Activated T-cell treated with anti-CD3 and anti-CD28 coated beads, Interleukin-2, amount 50 U/mL, for 72 hours (primary cell): ENCODE measurements around the gene SMIM3. TPM values are rescaled to one million over a fixed set of nuclear protein-coding genes. Genes with fewer than 3 reads are reported as not detected.
A peak's percentile ranks its signal among the peaks of the same experiment; 100 is the strongest.

Source experiments
- ATAC-seq, 2 donors: fragments of 150-1000 bp; cut with Tn5 transposase; replicated peaks in 1 of 2; 2 replicates each; pipeline ENCODE4 v1.10.0; 2021; ENCODE audit warnings: moderate library complexity in 2 of 2, mild to moderate bottlenecking in 1 of 2
- DNase-seq, 2 donors: peaks; one replicate each; pipeline ENCODE4 v3.0.0; 2021 to 2022; ENCODE audit warnings: mixed read lengths in 1 of 2
- H3K27ac Mint-ChIP-seq: one replicate; pipeline ENCODE4 v1.8.0; 2022; ENCODE audit warnings: mild to moderate bottlenecking, moderate library complexity, mixed read lengths
- H3K27me3 Mint-ChIP-seq: one replicate; pipeline ENCODE4 v1.8.0; 2022; ENCODE audit warnings: low read depth, mixed read lengths
- H3K36me3 Mint-ChIP-seq, 2 donors: one replicate each; pipeline ENCODE4 v1.8.0; 2022; ENCODE audit warnings: mixed read lengths in 2 of 2, mild to moderate bottlenecking in 1 of 2; ENCODE audit not compliant: insufficient read depth in 2 of 2
- H3K4me1 Mint-ChIP-seq: one replicate; pipeline ENCODE4 v1.8.0; 2022; ENCODE audit warnings: low read depth, mixed read lengths
- H3K4me3 Mint-ChIP-seq, 2 donors: one replicate each; pipeline ENCODE4 v1.8.0; 2022; ENCODE audit warnings: mild to moderate bottlenecking in 2 of 2, mixed read lengths in 2 of 2, moderate library complexity in 2 of 2
- H3K9me3 Mint-ChIP-seq, 2 donors: one replicate each; pipeline ENCODE4 v1.8.0; 2022; ENCODE audit warnings: mixed read lengths in 2 of 2
- total RNA-seq, 2 donors: library from RNA; stranded (reverse); gene quantifications; one replicate each; pipeline ENCODE4 v1.2.3, GENCODE V29; 2022

The SMIM3 gene
- total RNA-seq, 2 donors from 2014 or later, result 24.7 to 38.0 TPM

DNA sequence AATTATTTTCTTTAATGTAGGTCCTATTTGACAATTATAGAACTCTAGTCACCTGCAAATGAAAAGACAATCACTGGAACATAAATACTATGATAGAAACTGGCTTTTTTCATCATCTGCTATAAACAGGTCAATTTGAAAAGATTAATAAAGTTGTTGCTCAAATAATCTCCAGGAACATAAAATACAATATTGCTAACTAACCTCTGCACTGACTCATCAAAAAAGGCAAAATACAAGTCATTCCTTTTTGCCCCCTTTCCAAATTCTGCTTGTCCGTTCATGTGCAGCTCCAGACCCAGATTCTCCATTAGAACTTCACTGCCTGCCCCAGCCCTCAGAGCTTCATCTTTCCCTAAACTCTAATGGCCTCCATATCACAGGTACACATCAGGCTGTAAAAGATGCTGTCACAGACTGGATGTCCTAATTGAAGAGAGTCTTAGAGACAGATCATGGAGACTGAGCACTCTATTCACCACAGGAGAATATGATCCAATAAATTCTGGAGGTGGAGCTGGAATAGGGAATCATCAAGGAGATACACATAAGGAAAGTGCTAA is 21.4 kb upstream of the SMIM3 start:
- peak overlapping the region in 1 of 2 donors; percentile 82 for H3K4me3 Mint-ChIP-seq
- H3K27me3 Mint-ChIP-seq, result no peaks in the 10 kb centered on the region
- H3K9me3 Mint-ChIP-seq, result no peaks in the 10 kb centered on the region
- no peak for ATAC-seq
- peak overlapping the region; percentile 81 for H3K27ac Mint-ChIP-seq
- peaks cover 55% of the 10 kb centered on the region for H3K4me1 Mint-ChIP-seq
- peaks cover 15 to 34% of the 10 kb centered on the region in 2 donors for H3K36me3 Mint-ChIP-seq
- DNase-seq, result no peak

DNA sequence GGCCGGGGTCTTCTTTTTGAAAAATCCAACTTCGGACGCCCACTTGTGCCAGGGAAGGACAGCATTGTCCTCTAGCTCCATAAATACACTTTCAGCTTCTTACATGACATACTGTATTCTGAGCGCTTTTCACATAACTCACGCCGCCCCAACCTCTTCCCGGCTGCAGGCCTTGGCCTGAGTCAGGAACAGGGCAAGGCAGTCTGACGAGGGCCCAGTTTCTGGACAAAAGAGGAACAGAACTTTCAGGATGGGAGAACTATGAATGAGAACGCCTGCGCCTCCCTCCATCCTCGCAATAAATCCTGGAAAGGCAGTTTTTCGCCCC is 20.4 kb upstream of the SMIM3 start:
- H3K27ac Mint-ChIP-seq, result no peak overlapping the region
- H3K4me3 Mint-ChIP-seq, result no peak overlapping the region
- H3K36me3 Mint-ChIP-seq, result peaks cover 15 to 27% of the 10 kb centered on the region in 2 donors
- ATAC-seq (peak; percentile 8 to 23), DNase-seq (peak in 1 of 2 donors; percentile 15)
- H3K9me3 Mint-ChIP-seq, result no peaks in the 10 kb centered on the region
- H3K4me1 Mint-ChIP-seq, result peaks cover 45% of the 10 kb centered on the region
- H3K27me3 Mint-ChIP-seq, result no peaks in the 10 kb centered on the region

DNA sequence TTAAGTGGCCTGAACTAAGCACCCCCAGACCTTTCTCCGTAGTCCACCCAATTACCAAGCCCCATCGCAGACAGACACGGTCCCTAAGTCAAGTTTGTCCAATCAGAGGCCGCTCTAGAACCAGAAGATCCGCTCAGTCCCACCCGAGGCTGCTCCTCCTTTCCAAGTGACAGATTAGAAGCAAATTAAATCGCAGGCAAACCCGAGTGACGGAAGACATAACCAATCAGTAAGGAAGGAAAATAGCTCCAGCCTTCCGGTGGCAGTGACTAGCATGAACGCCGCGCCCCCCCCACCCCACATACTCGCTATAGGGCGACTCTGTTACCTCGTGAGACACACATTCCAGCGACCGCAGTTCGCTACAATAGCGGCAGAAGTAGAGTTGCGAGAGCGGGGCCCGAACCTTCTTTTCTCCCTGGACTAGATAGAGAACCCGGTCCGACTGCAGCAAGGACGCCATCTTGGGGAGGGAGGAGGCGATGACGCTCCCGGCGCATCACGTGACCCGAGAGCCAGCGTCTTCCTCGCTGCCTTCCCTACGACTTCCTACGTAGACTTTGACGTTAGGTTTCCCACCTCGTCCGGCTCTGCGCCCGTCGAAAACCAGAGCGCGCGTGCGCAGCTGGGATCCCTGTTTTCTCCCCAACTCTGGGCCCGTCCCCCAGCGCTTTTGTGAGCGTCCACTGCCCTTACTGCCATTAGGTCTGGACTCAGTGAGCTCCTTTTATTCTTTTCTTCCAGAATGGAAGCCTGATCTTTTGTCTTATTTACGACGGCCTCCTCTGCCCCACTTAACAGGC is 19.8 kb upstream of the SMIM3 start, which contains the start of gene DCTN4:
TSS of gene DCTN4 (minus strand) at position 487 of the 803 bp plus-strand sequence. CDS start at position 463, 24 bp downstream.
- Mint-ChIP-seq H3K27ac (no peak within 1 kb of the TSS), H3K36me3 (peaks cover 13 to 23% of the 10 kb centered on the region in 2 donors), H3K9me3 (no peaks in the 10 kb centered on the region), H3K4me3 (no peak within 1 kb of the TSS), H3K27me3 (no peaks in the 10 kb centered on the region), H3K4me1 (peaks cover 44% of the 10 kb centered on the region)
- DNase-seq, result peak; percentile 92 to 94
- ATAC-seq, result peak; percentile 95

DNA sequence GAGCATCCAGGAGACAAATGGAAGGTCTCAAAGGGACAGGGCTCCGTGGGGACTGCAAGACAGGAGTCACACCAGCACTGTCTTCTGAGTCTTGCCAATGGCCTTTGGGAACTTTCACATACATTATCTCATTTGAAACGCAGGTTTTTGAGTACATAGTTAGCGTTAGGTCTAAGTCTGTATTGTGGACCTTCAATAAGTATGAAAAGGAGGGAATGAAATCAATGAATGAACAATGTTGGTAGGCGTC is 19.3 kb upstream of the SMIM3 start:
- Mint-ChIP-seq H3K4me3 (no peak overlapping the region), H3K27ac (no peak overlapping the region), H3K36me3 (peaks cover 13 to 22% of the 10 kb centered on the region in 2 donors), H3K9me3 (no peaks in the 10 kb centered on the region), H3K27me3 (no peaks in the 10 kb centered on the region), H3K4me1 (peaks cover 39% of the 10 kb centered on the region)
- ATAC-seq (no peak), DNase-seq (no peak)

DNA sequence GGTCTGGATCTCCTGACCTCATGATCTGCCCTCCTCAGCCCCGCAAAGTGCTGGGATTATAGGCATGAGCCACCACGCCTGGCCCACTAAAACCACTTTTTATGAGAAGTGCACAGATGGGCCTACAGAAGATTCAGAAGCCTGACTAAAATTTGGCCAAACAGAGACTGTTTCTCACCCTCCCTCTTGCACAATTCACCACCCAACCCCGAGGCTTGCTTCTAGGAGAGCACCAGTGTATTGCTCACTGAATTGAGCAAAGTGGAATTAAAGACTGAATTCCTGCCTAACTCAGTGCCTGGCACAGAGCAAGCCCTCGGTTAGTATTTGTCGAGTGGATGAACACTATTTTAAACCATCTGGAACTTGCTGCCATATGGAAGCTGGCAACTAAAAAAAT is 16.3 kb upstream of the SMIM3 start:
- H3K36me3 Mint-ChIP-seq, result peaks cover 2 to 5% of the 10 kb centered on the region in 2 donors
- no peak overlapping the region for H3K4me3 Mint-ChIP-seq
- H3K27me3 Mint-ChIP-seq, result no peaks in the 10 kb centered on the region
- peak overlapping the region; percentile 47 for H3K27ac Mint-ChIP-seq
- no peak for ATAC-seq
- H3K4me1 Mint-ChIP-seq, result peaks cover 19% of the 10 kb centered on the region
- no peak for DNase-seq
- peaks cover 1 to 4% of the 10 kb centered on the region in 2 donors for H3K9me3 Mint-ChIP-seq

DNA sequence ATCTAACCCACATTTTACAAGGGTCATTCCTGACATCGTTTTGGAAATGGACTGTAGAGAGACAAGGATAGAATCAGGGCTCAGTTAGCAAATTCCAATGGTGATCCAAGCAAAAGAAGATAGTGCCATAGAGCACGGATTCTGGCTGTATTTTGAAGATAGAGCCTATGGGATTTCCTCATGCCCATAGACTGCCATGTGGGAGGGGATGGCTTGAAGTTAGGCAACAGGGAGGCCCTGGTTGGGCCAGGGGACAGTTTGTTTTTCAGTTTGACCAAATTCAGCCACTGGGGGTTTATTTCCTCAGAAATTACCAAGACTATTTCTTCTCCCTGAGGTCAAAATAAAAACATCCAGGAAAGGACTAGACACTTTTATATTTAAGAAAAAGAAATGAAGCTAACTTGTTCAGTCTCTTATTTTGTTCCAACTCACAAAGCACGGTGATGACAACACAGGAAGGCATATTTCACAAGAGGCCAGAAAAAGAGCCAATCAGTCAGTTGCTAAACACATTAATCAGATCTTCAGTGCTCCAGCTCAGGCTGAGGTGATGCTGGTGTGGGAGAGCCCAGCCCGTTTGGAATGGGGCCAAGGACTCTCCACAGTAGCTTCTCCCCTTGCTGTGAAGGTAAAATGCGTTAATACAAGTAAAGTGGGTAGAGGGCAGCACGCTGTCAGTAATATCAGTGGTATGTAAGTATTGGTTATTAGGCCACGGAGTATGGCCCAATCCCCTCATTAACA is 15.4 kb upstream of the SMIM3 start:
- Mint-ChIP-seq H3K9me3 (peaks cover 1 to 4% of the 10 kb centered on the region in 2 donors), H3K27me3 (no peaks in the 10 kb centered on the region), H3K4me3 (no peak overlapping the region), H3K4me1 (peaks cover 12% of the 10 kb centered on the region), H3K36me3 (peaks cover 1 to 3% of the 10 kb centered on the region in 2 donors), H3K27ac (no peak overlapping the region)
- ATAC-seq (no peak), DNase-seq (no peak)

DNA sequence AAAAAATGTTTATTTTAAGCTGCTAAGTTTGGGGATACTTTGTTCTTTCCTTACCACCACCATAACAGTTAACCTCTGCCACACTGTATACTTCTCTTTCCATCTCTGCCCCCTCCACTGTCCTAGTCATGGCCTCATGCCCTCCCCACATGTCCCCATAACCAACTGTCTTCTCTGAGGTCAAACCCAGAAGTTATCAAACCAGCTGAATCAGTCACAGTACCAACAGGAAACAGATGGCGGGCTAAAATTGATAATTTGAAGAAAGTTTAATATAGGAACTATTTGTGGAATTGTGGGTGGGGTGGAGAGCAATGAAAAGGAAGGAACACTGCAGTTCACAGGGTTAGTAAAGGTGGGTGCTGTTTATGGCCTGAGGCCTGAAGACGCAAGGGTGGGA is 14.0 kb upstream of the SMIM3 start:
- no peaks in the 10 kb centered on the region for H3K27me3 Mint-ChIP-seq
- H3K4me3 Mint-ChIP-seq, result no peak overlapping the region
- H3K4me1 Mint-ChIP-seq, result peaks cover 5% of the 10 kb centered on the region
- no peak for ATAC-seq
- peaks cover 1 to 4% of the 10 kb centered on the region in 2 donors for H3K9me3 Mint-ChIP-seq
- no peak overlapping the region for H3K27ac Mint-ChIP-seq
- H3K36me3 Mint-ChIP-seq, result peaks cover 1% of the 10 kb centered on the region in 2 donors
- DNase-seq, result no peak

DNA sequence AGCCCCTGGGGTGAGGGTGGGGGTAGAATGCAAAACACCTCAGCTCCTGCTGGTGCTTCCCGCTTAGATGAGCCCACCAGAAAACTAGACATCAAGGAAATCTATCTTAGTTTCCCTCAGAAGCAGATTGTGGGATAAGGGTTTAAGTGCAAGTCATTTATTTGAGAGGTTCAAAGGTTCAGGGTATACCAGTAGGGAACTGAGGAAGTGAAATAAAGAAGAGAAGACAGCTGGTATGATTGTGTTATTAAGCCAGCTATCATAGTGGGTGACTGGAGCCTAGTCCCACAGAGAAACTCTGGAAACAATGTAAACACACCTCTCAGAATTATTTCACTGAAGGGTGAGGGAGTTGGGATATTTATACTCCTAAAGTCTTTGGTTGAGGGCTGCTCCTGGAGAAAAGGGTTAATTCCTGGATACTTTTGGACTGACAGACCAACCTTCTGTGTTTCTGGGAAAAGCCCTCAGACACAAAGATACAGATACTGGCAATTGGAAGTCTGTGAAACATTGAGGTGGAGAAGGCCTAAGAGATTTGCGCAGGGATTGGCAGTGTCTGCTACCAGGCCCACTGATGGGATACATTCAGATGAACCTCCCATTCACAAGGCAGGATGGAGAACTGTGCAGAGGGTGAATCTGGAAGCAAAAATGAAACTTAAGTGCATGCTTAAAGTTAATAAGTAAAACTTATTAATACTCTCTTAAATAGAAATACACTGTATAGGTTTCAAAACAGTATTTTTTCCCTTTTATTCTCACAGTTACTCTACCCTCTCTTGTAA is 13.4 kb upstream of the SMIM3 start:
- Mint-ChIP-seq H3K27me3 (no peaks in the 10 kb centered on the region), H3K36me3 (peaks cover 1% of the 10 kb centered on the region in 2 donors), H3K27ac (no peak overlapping the region), H3K4me1 (peaks cover 5% of the 10 kb centered on the region), H3K9me3 (peaks cover 1 to 4% of the 10 kb centered on the region in 2 donors), H3K4me3 (no peak overlapping the region)
- ATAC-seq (no peak), DNase-seq (no peak)

DNA sequence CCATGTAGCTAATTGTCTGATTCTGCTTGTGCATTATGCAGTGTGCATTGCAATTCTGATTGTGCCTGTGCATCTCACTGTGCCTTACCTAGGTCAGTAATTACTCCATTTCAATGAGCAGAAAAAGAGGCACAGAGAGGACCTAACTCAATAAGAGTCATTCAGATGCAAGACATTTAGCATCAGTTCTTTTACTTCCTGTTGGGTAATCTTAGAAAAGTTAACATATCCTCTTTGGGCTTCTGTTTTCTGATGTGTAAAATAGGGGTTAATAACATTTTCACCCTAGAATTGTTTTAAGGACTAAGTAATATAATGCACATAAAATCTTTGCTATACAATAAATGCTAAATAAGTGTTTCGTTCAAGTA is 12.8 kb upstream of the SMIM3 start:
- H3K4me1 Mint-ChIP-seq, result peaks cover 5% of the 10 kb centered on the region
- no peak for ATAC-seq
- H3K9me3 Mint-ChIP-seq, result peaks cover 1 to 4% of the 10 kb centered on the region in 2 donors
- H3K36me3 Mint-ChIP-seq, result peaks cover 1% of the 10 kb centered on the region in 2 donors
- H3K27me3 Mint-ChIP-seq, result no peaks in the 10 kb centered on the region
- H3K4me3 Mint-ChIP-seq, result no peak overlapping the region
- DNase-seq, result no peak
- H3K27ac Mint-ChIP-seq, result no peak overlapping the region

DNA sequence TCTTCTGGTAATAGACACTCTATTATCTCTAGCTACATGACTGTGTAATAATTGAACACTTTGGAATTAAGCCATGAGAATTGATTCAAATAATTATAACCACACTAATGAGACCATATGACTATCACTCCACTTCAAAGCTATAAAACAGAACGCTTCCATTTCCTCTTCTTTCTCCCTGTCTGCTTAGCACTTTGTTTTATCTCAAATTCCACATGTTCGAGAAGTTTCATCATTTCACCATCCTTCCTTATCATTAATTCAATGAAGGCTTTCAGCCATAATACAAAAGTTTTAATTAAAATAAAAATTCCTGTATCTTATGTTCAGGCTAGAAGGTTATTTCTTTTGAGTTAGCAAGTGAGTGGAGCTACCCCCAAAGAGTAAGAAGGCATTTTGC is 12.3 kb upstream of the SMIM3 start:
- peaks cover 5% of the 10 kb centered on the region for H3K4me1 Mint-ChIP-seq
- H3K4me3 Mint-ChIP-seq, result no peak overlapping the region
- H3K27ac Mint-ChIP-seq, result no peak overlapping the region
- DNase-seq (no peak), ATAC-seq (no peak)
- peaks cover 1% of the 10 kb centered on the region in 2 donors for H3K36me3 Mint-ChIP-seq
- no peaks in the 10 kb centered on the region for H3K27me3 Mint-ChIP-seq
- H3K9me3 Mint-ChIP-seq, result peaks cover 1 to 4% of the 10 kb centered on the region in 2 donors

DNA sequence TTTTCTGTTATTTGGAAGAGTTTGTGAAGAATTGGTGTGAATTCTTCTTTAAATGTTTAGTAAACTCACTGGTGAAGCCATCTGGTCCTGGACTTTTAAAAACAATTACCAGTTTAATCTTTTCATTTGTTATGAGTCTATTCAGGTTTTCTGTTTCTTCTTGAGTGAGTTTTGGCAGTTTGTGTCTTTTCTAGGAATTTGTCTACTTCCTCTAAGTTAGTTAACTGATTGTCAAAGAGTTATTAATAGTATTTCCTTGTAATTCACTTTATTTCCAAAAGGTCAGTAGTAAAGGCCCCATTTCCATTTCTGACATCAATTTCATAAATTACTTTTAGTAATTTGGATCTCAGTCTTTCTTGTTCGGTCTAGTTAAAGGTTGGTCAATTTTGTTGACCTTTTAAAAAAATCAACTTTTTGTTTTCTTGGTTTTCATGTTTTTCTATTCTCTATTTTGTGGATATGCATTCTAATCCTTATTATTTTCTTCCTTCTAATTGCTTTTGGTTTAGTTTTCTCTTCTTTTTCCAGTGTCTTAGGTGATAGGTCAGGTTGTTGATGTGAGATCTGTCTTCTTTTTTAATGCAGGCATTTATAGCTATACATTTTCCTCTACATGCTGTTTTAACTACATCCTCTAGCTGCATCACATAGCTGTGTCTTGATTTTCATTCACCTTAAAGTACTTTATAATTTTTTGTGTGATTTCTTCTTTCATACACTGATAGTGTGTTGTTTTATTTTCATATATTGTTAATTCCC is 7.3 kb upstream of the SMIM3 start:
- ATAC-seq (no peak), DNase-seq (no peak)
- Mint-ChIP-seq H3K9me3 (peaks cover 0 to 1% of the 10 kb centered on the region in 2 donors), H3K27me3 (peaks cover 5% of the 10 kb centered on the region), H3K27ac (peak overlapping the region; percentile 31), H3K4me1 (no peaks in the 10 kb centered on the region), H3K4me3 (no peak overlapping the region), H3K36me3 (peaks cover 0 to 1% of the 10 kb centered on the region in 2 donors)

DNA sequence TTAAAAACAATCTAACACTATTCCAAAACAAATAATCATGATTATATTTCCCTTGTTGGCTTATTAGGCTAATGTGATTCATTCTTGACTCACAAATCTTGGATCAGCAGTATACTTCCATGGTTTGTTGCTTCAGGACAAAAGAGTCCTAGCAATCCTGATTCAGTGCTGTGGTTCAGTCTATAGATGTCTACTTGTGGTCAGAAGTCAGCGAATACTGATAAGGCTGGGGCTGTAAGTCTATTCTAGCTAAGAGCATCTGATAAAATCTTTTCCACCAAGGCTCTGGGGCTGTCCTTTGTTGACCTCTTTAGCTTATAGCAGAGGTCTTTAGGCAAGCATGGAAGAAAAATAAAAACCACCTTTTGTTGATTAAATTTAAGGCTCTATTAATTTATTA is 4.4 kb upstream of the SMIM3 start:
- no peak for ATAC-seq

More for the DNA sequence above, 4.4 kb upstream of the SMIM3 start:
- Mint-ChIP-seq H3K4me3 (no peak overlapping the region), H3K4me1 (peaks cover 9% of the 10 kb centered on the region), H3K27ac (no peak overlapping the region), H3K9me3 (peaks cover 0 to 1% of the 10 kb centered on the region in 2 donors), H3K27me3 (peaks cover 5% of the 10 kb centered on the region), H3K36me3 (peaks cover 1 to 2% of the 10 kb centered on the region in 2 donors)
- DNase-seq, result no peak
